B cell (primary cell): ENCODE measurements around the gene FATE1. TPM values are rescaled to one million over a fixed set of nuclear protein-coding genes. Genes with fewer than 3 reads are reported as not detected.

Experiments used
- ATAC-seq: fragments of 200-7000 bp; cut with Tn5 transposase; one replicate; pipeline ENCODE4 v1.10.0; 2021; ENCODE audit warnings: low read depth, mild to moderate bottlenecking, moderate number of reproducible peaks, moderate library complexity
- CTCF ChIA-PET: fragments of 350-600 bp; sonication (Branson Sonifier 250); formaldehyde crosslinking; loops from one replicate; lab custom pipeline; 2021; ENCODE audit warnings: antibody characterized with exemption, inconsistent platforms; lab: Charles Lee
- POLR2A ChIA-PET: fragments of 350-600 bp; sonication (Branson Sonifier 250); formaldehyde crosslinking; loops from one replicate; lab custom pipeline; 2021; ENCODE audit warnings: antibody characterized with exemption; lab: Charles Lee
- DNase-seq: peaks from one replicate; pipeline ENCODE4 v3.0.0; 2013
- H2AFZ ChIP-seq: 2 replicates; pipeline ENCODE4 v1.6.1; 2012; ENCODE audit warnings: mild to moderate bottlenecking, low read depth, low read length; ENCODE audit not compliant: insufficient read depth, poor library complexity, severe bottlenecking
- H3K27ac ChIP-seq, 2 donors: 1 replicate in 1 of 2; 2 replicates in 1 of 2; pipeline ENCODE4 v1.5.1; 2012 to 2013; ENCODE audit warnings: low read length in 2 of 2, mild to moderate bottlenecking in 2 of 2, moderate library complexity in 1 of 2
- H3K27me3 ChIP-seq, 4 experiments: fragments of 200-600 bp in 1 of 4; sonication (generic) in 1 of 4; replicated peaks in 1 of 4; 1 replicate in 2 of 4; 2 replicates in 2 of 4; pipeline versions ENCODE4 v1.6.1 to v1.7.0; 2013 to 2016; ENCODE audit warnings: low read length in 3 of 4, mild to moderate bottlenecking in 2 of 4, mixed read lengths in 1 of 4, moderate library complexity in 1 of 4; ENCODE audit not compliant: insufficient read depth in 4 of 4, control insufficient read depth in 3 of 4; ENCODE audit errors: control extremely low read depth in 1 of 4
- H3K36me3 ChIP-seq, 2 experiments: replicated peaks in 1 of 2; 1 replicate in 1 of 2; 2 replicates in 1 of 2; pipeline versions ENCODE4 v1.6.1 to v1.7.1; 2013; ENCODE audit warnings: low read length in 1 of 2; ENCODE audit not compliant: insufficient read depth in 2 of 2, control insufficient read depth in 1 of 2; ENCODE audit errors: control extremely low read depth in 1 of 2, extremely low read depth in 1 of 2
- H3K4me1 ChIP-seq, 2 donors: fragments of 200-600 bp in 1 of 2; sonication (generic) in 1 of 2; 1 replicate in 1 of 2; 2 replicates in 1 of 2; pipeline versions ENCODE4 v1.5.1 to v1.6.1; 2013 to 2017; ENCODE audit warnings: low read length in 2 of 2; ENCODE audit not compliant: control insufficient read depth in 2 of 2, insufficient read depth in 2 of 2
- H3K4me2 ChIP-seq: replicated peaks from 2 replicates; pipeline ENCODE3; 2012; ENCODE audit warnings: mild to moderate bottlenecking, low read depth, low read length; ENCODE audit not compliant: poor library complexity, severe bottlenecking
- H3K4me3 ChIP-seq, 5 experiments: fragments of 200-600 bp in 1 of 5; sonication (generic) in 1 of 5; 1 replicate in 3 of 5; 2 replicates in 2 of 5; pipeline versions ENCODE4 v1.5.1 to v1.7.0; 2011 to 2016; ENCODE audit warnings: low read length in 4 of 5, mild to moderate bottlenecking in 4 of 5, low read depth in 2 of 5, control low read depth in 1 of 5, moderate library complexity in 1 of 5; ENCODE audit not compliant: insufficient read depth in 1 of 5; ENCODE audit errors: control extremely low read depth in 1 of 5, extremely low read depth in 1 of 5
- H3K79me2 ChIP-seq: fragments of 200-600 bp; sonication (generic); one replicate; pipeline ENCODE4 v1.6.0; 2016; ENCODE audit warnings: low read length; ENCODE audit not compliant: control insufficient read depth, insufficient read depth
- H3K9ac ChIP-seq: fragments of 200-600 bp; sonication (generic); 2 replicates; pipeline ENCODE4 v1.6.1; 2017; ENCODE audit warnings: mild to moderate bottlenecking, low read length, moderate library complexity
- H3K9me3 ChIP-seq, 3 donors: one replicate each; pipeline versions ENCODE4 v1.6.1 to v1.7.1; 2013; ENCODE audit warnings: low read length in 2 of 3; ENCODE audit not compliant: control insufficient read depth in 2 of 3, insufficient read depth in 1 of 3; ENCODE audit errors: control extremely low read depth in 1 of 3
- H4K20me1 ChIP-seq: 2 replicates; pipeline ENCODE4 v1.6.0; 2012; ENCODE audit warnings: mild to moderate bottlenecking, low read length; ENCODE audit not compliant: insufficient read depth, control insufficient read depth, poor library complexity, severe bottlenecking
- H3K27ac Mint-ChIP-seq: one replicate; pipeline ENCODE4 v1.8.0; 2021; ENCODE audit warnings: mixed read lengths
- H3K27me3 Mint-ChIP-seq: one replicate; pipeline ENCODE4 v1.8.0; 2021; ENCODE audit warnings: mixed read lengths
- H3K4me1 Mint-ChIP-seq: one replicate; pipeline ENCODE4 v1.8.0; 2021; ENCODE audit warnings: mixed read lengths
- H3K4me3 Mint-ChIP-seq: one replicate; pipeline ENCODE4 v1.8.0; 2021; ENCODE audit warnings: mixed read lengths
- H3K9me3 Mint-ChIP-seq: one replicate; pipeline ENCODE4 v1.8.0; 2022; ENCODE audit warnings: mixed read lengths; ENCODE audit not compliant: insufficient read depth
- CTCF ChIP-seq: fragments of 200-600 bp; IDR thresholded peaks from one replicate; pipeline ENCODE4 v1.8.0; 2022; ENCODE audit warnings: antibody characterized with exemption, mild to moderate bottlenecking
- EZH2 ChIP-seq: IDR thresholded peaks from 2 replicates; pipeline ENCODE4 v1.6.1; 2012; ENCODE audit warnings: borderline replicate concordance, low read depth, mild to moderate bottlenecking, moderate library complexity, low read length; ENCODE audit not compliant: insufficient read depth, poor library complexity, severe bottlenecking
- WGBS: methylation state at CpG from one replicate; pipeline ENCODE4 v1.1.5; 2013; ENCODE audit warnings: missing lambda C conversion rate; ENCODE audit not compliant: insufficient coverage; 5-methylcytosine and 5-hydroxymethylcytosine counted together
- intact Hi-C: fragments of 100-400 bp; cut with micrococcal nuclease; formaldehyde crosslinking; loops from one replicate; pipeline ENCODE4 v1.10.0; 2022
- polyA plus RNA-seq: library from polyadenylated mRNA; depleted of rRNA; stranded (reverse); fragments of >200 nt; gene quantifications from 2 replicates; pipeline ENCODE4 v1.2.3, GENCODE V29; 2012
- total RNA-seq, 2 donors: library from RNA; stranded (reverse); fragments of 120-200 nt in 1 of 2; gene quantifications; 1 replicate in 1 of 2; 2 replicates in 1 of 2; pipeline versions ENCODE4 v1.2.3 to v1.2.4, GENCODE V29; 2013 to 2022

FATE1 gene
- total and polyA plus RNA-seq, 2 donors (not counting 1 experiment from before 2014, with no cell fraction given), result not detected

DNA sequence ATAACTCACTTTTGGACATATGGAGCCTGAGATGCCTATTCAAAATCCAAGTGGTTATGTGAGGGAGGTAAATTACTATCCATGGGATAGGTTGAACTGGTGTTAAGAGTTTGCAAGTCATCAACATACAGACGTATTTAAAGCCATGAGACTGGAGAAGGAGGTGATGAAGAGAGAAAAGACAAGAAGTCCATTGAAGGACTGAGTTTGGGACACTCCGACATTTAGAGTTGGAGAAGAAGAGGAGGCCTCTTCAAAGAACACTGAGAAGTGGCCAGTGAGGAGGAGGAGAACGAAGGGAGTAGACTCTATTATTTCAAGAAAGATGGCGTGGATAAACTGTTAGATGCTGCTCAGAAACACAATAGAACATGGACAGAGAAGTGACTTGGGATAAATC lies 18.6 kb downstream of the FATE1 start, which contains the start of gene CNGA2:
TSS of gene CNGA2 (plus strand) at position 301 of the 400 bp plus-strand sequence. CDS start 3,738 bp downstream, outside the sequence.
- ChIA-PET POLR2A (no interaction called here), CTCF (no interaction called here)
- H3K27ac ChIP-seq, result no peak within 1 kb of the TSS
- TF ChIP-seq CTCF, result no peak
- no peak for TF ChIP-seq EZH2
- DNase-seq (no peak), ATAC-seq (no peak)
- no CpG with 5 or more reads among the region's 4 CpGs for WGBS
- Mint-ChIP-seq H3K4me1 (no peaks in the 10 kb centered on the region), H3K27ac (no peak within 1 kb of the TSS), H3K9me3 (no peaks in the 10 kb centered on the region), H3K27me3 (no peaks in the 10 kb centered on the region), H3K4me3 (no peak within 1 kb of the TSS)
- H3K4me3 ChIP-seq, result no peak within 1 kb of the TSS
- no peak within 1 kb of the TSS for H3K4me2 ChIP-seq
- H3K27me3 ChIP-seq, result no peaks in the 10 kb centered on the region
- no peaks in the 10 kb centered on the region for H4K20me1 ChIP-seq
- no peak within 1 kb of the TSS for H2AFZ ChIP-seq
- H3K9ac ChIP-seq, result no peak within 1 kb of the TSS
- intact Hi-C loops, result no loop called here
- H3K4me1 ChIP-seq, result no peaks in the 10 kb centered on the region
- H3K79me2 ChIP-seq, result no peaks in the 10 kb centered on the region
- no peaks in the 10 kb centered on the region for H3K36me3 ChIP-seq
- H3K9me3 ChIP-seq, result no peaks in the 10 kb centered on the region

DNA sequence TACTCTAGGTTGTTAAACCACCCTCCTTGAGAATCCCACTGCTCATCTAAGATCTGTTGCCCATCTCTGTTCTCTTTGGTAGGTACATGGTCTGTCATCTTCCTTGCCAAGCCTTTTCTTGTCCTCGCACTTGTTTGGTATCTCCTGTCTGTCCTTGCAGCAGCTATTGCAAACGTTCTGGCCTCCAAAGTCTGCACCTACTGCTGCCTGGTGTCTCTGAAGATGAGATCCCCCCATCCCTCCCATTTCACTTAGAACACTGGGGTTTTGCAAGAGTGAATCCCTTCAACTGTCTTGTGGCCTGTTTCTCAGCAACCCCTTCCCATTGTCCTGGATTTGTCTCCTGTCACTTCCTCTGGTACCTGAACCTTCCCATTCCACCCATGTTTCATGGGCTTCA lies 19.4 kb downstream of the FATE1 start:
- Histone ChIP-seq H3K27ac (no peak overlapping the region), H4K20me1 (no peaks in the 10 kb centered on the region), H3K9me3 (no peaks in the 10 kb centered on the region), H3K4me3 (no peak overlapping the region), H3K36me3 (no peaks in the 10 kb centered on the region), H3K79me2 (no peaks in the 10 kb centered on the region), H3K4me2 (no peak overlapping the region), H3K27me3 (no peaks in the 10 kb centered on the region), H3K9ac (no peak overlapping the region), H3K4me1 (no peaks in the 10 kb centered on the region), H2AFZ (no peak overlapping the region)
- TF ChIP-seq EZH2, result no peak
- TF ChIP-seq CTCF, result no peak
- ATAC-seq (no peak), DNase-seq (no peak)
- Mint-ChIP-seq H3K27me3 (no peaks in the 10 kb centered on the region), H3K9me3 (no peaks in the 10 kb centered on the region), H3K4me3 (no peak overlapping the region), H3K4me1 (no peaks in the 10 kb centered on the region), H3K27ac (no peak overlapping the region)
- ChIA-PET POLR2A (no interaction called here), CTCF (no interaction called here)
- no CpG with 5 or more reads among the region's 2 CpGs for WGBS
- intact Hi-C loops, result no loop called here
